Left renal cortex interstitium (tissue), 4 donors: Measurements from ENCODE around the gene LRRC75B. TPM values are rescaled to one million over a fixed set of nuclear protein-coding genes. Genes with fewer than 3 reads are reported as not detected.
"Not testable (repeated sequence)": the region's sequence is repeated elsewhere in the genome, so short reads cannot be mapped to it uniquely, and the experiment has no call there.

ENCODE experiments used
- DNase-seq, 4 donors: peaks; one replicate each; pipeline ENCODE4 v3.0.0-alpha.2; 2013; ENCODE audit warnings: low read depth in 4 of 4, low spot score in 2 of 4, missing footprints in 1 of 4
- polyA plus RNA-seq, 4 donors: library from polyadenylated mRNA; unstranded; fragments of 120-200 nt; gene quantifications; one replicate each; pipeline ENCODE4 v1.2.1, GENCODE V29; 2013; ENCODE audit not compliant: insufficient read length in 4 of 4

Gene LRRC75B
- polyA plus RNA-seq, 4 donors, result 28.0 to 44.8 (median 39.2) TPM

GRCh38 chr22:24555165-24556039 lies 37.5 kb downstream of the LRRC75B start, which contains the start of gene SNRPD3:
Gene SNRPD3 (plus strand): TSS chr22:24555999. CDS start chr22:24557675, 1,676 bp downstream.
- DNase-seq, result peak; percentile 96 to 98 (median 96)

GRCh38 chr22:24554313-24555164 lies 38.3 kb downstream of the LRRC75B start, which contains the start of gene GUCD1:
Gene GUCD1 (minus strand): TSS chr22:24555138. CDS start chr22:24554991, 147 bp downstream.
- DNase-seq, result peak; percentile 3 to 21 (median 12)

GRCh38 chr22:24553597-24554312 lies 39.1 kb downstream of the LRRC75B start:
- peak in 2 of 4 donors; percentile 5 to 15 for DNase-seq

- DNase-seq, result not testable (repeated sequence)
These were observed 40.2 kb downstream of the LRRC75B start for GRCh38 chr22:24552503-24553286.

GRCh38 chr22:24550902-24551435 lies 41.9 kb downstream of the LRRC75B start:
- DNase-seq, result no peak

GRCh38 chr22:24550028-24550901 lies 42.6 kb downstream of the LRRC75B start:
- no peak for DNase-seq

GRCh38 chr22:24548812-24549211 lies 44.1 kb downstream of the LRRC75B start:
- DNase-seq, result no peak

GRCh38 chr22:24543679-24544243 lies 49.1 kb downstream of the LRRC75B start:
- DNase-seq, result no peak

- DNase-seq, result no peak
These were observed 49.7 kb downstream of the LRRC75B start for GRCh38 chr22:24543185-24543601.

GRCh38 chr22:24542641-24543040 lies 50.2 kb downstream of the LRRC75B start:
- DNase-seq, result no peak

GRCh38 chr22:24541681-24542515 lies 51.0 kb downstream of the LRRC75B start:
- no peak for DNase-seq

GRCh38 chr22:24540470-24540869 lies 52.4 kb downstream of the LRRC75B start:
- DNase-seq, result no peak

GRCh38 chr22:24536089-24536488 lies 56.8 kb downstream of the LRRC75B start:
- no peak for DNase-seq
